ENCODE measurements around the gene HYAL3. TPM values are rescaled to one million over a fixed set of nuclear protein-coding genes. Genes with fewer than 3 reads are reported as not detected.

Gene HYAL3
- total and polyA plus RNA-seq, 2 of the 13 experiments (the other 11 are each of a cell fraction or from before 2014, with no cell fraction given): 5.5 to 10.4 TPM

GRCh38 chr3:50321336-50322114 lies 22.3 kb upstream of the HYAL3 start (continued):
- TF ChIP-seq ZNF646 (CRISPR knock-in tag; IDR thresholded peaks at IDR 0.05) (no peak), MIXL1 (CRISPR knock-in tag; IDR thresholded peaks at IDR 0.05) (no peak), ZNF331 (CRISPR knock-in tag; IDR thresholded peaks at IDR 0.05) (peak; percentile 52; the same call in 1 of the 2 replicates), FOXJ3 (CRISPR knock-in tag; IDR thresholded peaks at IDR 0.05; ENCODE audit: borderline replicate concordance) (peak; percentile 59; the same call in 1 of the 2 replicates), ZNF619 (CRISPR knock-in tag; IDR thresholded peaks at IDR 0.05) (no peak), ZNF329 (CRISPR knock-in tag; IDR thresholded peaks at IDR 0.05; ENCODE audit: low read depth) (no peak), SIX1 (CRISPR knock-in tag; IDR thresholded peaks at IDR 0.05; ENCODE audit: borderline replicate concordance) (0 out of 2 replicates have a peak, but pooled peaks have one; percentile 10), CENPX (CRISPR knock-in tag; IDR thresholded peaks at IDR 0.05) (no peak), NAIF1 (CRISPR knock-in tag; IDR thresholded peaks at IDR 0.05; ENCODE audit: borderline replicate concordance) (0 out of 2 replicates have a peak, but pooled peaks have one; percentile 59), FOXC1 (CRISPR knock-in tag; IDR thresholded peaks at IDR 0.05; ENCODE audit: borderline replicate concordance) (no peak), DNMT3B (CRISPR knock-in tag; conservative IDR thresholded peaks at IDR 0.05) (no peak), ZNF552 (CRISPR knock-in tag; IDR thresholded peaks at IDR 0.05; ENCODE audit: borderline replicate concordance) (no peak; the same call in 1 of the 2 replicates), SOX13 (IDR thresholded peaks at IDR 0.05) (no peak), SOX13 (CRISPR knock-in tag; conservative IDR thresholded peaks at IDR 0.05 in 1 of 2, IDR thresholded peaks at IDR 0.05 in 1 of 2) (peak in 1 of 2 experiments; percentile 62; a peak in 2 of 4 replicates), HNRNPUL1 (IDR thresholded peaks at IDR 0.05; ENCODE audit: low read depth, low read length) (no peak), TGIF2 (CRISPR knock-in tag; IDR thresholded peaks at IDR 0.05) (no peak), ZNF792 (CRISPR knock-in tag; IDR thresholded peaks at IDR 0.05) (no peak), ZNF20 (CRISPR knock-in tag; IDR thresholded peaks at IDR 0.05) (no peak), JUN (CRISPR knock-in tag; IDR thresholded peaks at IDR 0.05) (no peak)
- TF ChIP-seq, protein P1, sequence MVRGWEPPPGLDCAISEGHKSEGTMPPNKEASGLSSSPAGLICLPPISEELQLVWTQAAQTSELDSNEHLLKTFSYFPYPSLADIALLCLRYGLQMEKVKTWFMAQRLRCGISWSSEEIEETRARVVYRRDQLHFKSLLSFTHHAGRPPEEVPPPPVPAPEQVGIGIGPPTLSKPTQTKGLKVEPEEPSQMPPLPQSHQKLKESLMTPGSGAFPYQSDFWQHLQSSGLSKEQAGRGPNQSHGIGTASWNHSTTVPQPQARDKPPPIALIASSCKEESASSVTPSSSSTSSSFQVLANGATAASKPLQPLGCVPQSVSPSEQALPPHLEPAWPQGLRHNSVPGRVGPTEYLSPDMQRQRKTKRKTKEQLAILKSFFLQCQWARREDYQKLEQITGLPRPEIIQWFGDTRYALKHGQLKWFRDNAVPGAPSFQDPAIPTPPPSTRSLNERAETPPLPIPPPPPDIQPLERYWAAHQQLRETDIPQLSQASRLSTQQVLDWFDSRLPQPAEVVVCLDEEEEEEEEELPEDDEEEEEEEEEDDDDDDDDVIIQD (CRISPR knock-in tag; IDR thresholded peaks at IDR 0.05; ENCODE audit: low read depth): no peak
- TF ChIP-seq, protein P2, sequence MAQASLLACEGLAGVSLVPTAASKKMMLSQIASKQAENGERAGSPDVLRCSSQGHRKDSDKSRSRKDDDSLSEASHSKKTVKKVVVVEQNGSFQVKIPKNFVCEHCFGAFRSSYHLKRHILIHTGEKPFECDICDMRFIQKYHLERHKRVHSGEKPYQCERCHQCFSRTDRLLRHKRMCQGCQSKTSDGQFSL (CRISPR knock-in tag; IDR thresholded peaks at IDR 0.05): peak; percentile 97
